Neural progenitor cell (in vitro differentiated cells): ENCODE data around the gene PRR29. TPM values are rescaled to one million over a fixed set of nuclear protein-coding genes. Genes with fewer than 3 reads are reported as not detected.

Source experiments
- DNase-seq: peaks from one replicate; pipeline ENCODE4 v3.0.0-alpha.2; 2016; ENCODE audit warnings: low spot score
- H2AFZ ChIP-seq: fragments of 200-600 bp; sonication (generic); replicated peaks from 2 replicates; pipeline ENCODE4 v1.6.1; 2016; ENCODE audit warnings: antibody characterized with exemption
- H3F3A ChIP-seq: fragments of 200-600 bp; sonication (generic); 2 replicates; pipeline ENCODE4 v1.6.1; 2016; ENCODE audit warnings: antibody characterized with exemption, low read depth
- H3K27ac ChIP-seq: fragments of 200-600 bp; sonication (generic); 2 replicates; pipeline ENCODE4 v1.5.1; 2016; ENCODE audit warnings: mild to moderate bottlenecking
- H3K27me3 ChIP-seq: fragments of 200-600 bp; sonication (generic); 2 replicates; pipeline ENCODE4 v1.6.1; 2016; ENCODE audit warnings: mild to moderate bottlenecking, moderate library complexity
- H3K36me3 ChIP-seq: fragments of 200-600 bp; sonication (generic); 2 replicates; pipeline ENCODE4 v1.5.1; 2016
- H3K4me1 ChIP-seq: fragments of 200-600 bp; sonication (generic); 2 replicates; pipeline ENCODE4 v1.6.1; 2016; ENCODE audit warnings: mixed run types
- H3K4me2 ChIP-seq: fragments of 200-600 bp; sonication (generic); 2 replicates; pipeline ENCODE4 v1.6.1; 2016
- H3K4me3 ChIP-seq: fragments of 200-600 bp; sonication (generic); 2 replicates; pipeline ENCODE4 v1.5.1; 2016
- H3K79me2 ChIP-seq: fragments of 200-600 bp; sonication (generic); 2 replicates; pipeline ENCODE4 v1.6.1; 2016; ENCODE audit warnings: low read depth
- H3K9ac ChIP-seq: fragments of 200-600 bp; sonication (generic); 2 replicates; pipeline ENCODE4 v1.6.1; 2016
- H3K9me3 ChIP-seq: fragments of 200-600 bp; sonication (generic); 2 replicates; pipeline ENCODE4 v1.5.1; 2016; ENCODE audit warnings: low read depth
- H4K20me1 ChIP-seq: fragments of 200-600 bp; sonication (generic); 2 replicates; pipeline ENCODE4 v1.6.1; 2016; ENCODE audit warnings: low read depth
- H3K27ac Mint-ChIP-seq: 3 replicates; pipeline ENCODE4 v1.8.0; 2021; ENCODE audit warnings: mixed read lengths
- H3K27me3 Mint-ChIP-seq: 2 replicates; pipeline ENCODE4 v1.8.0; 2022; ENCODE audit warnings: low read depth, mild to moderate bottlenecking, inconsistent platforms, moderate library complexity, mixed read lengths; ENCODE audit not compliant: insufficient read depth
- H3K36me3 Mint-ChIP-seq: 3 replicates; pipeline ENCODE4 v1.8.0; 2021; ENCODE audit warnings: mixed read lengths
- H3K4me1 Mint-ChIP-seq: 3 replicates; pipeline ENCODE4 v1.8.0; 2021; ENCODE audit warnings: mixed read lengths
- H3K4me3 Mint-ChIP-seq: 3 replicates; pipeline ENCODE4 v1.8.0; 2021; ENCODE audit warnings: mild to moderate bottlenecking, moderate library complexity, mixed read lengths
- H3K9me3 Mint-ChIP-seq: 3 replicates; pipeline ENCODE4 v1.8.0; 2020; ENCODE audit warnings: mixed read lengths
- EZH2 ChIP-seq: fragments of 200-600 bp; sonication (generic); IDR thresholded peaks from 2 replicates; pipeline ENCODE4 v1.6.1; 2017; ENCODE audit warnings: antibody characterized with exemption, mild to moderate bottlenecking, moderate library complexity
- EZH2phosphoT487 ChIP-seq: fragments of 200-600 bp; sonication (generic); IDR thresholded peaks from 2 replicates; pipeline ENCODE4 v1.6.1; 2017; ENCODE audit warnings: antibody characterized with exemption
- total RNA-seq: library from RNA; depleted of rRNA; stranded (reverse); fragments of >200 nt; gene quantifications from 2 replicates; pipeline ENCODE4 v1.2.3, GENCODE V29; 2015; ENCODE audit warnings: low replicate concordance
- TF ChIP-seq, protein P1 (sequence below): fragments of 200-600 bp; sonication (generic); IDR thresholded peaks from 2 replicates; pipeline ENCODE4 v1.5.1; 2017; ENCODE audit warnings: antibody characterized with exemption, mild to moderate bottlenecking

PRR29 gene
- total RNA-seq, 1 donor from 2014 or later = 0.95 TPM

DNA sequence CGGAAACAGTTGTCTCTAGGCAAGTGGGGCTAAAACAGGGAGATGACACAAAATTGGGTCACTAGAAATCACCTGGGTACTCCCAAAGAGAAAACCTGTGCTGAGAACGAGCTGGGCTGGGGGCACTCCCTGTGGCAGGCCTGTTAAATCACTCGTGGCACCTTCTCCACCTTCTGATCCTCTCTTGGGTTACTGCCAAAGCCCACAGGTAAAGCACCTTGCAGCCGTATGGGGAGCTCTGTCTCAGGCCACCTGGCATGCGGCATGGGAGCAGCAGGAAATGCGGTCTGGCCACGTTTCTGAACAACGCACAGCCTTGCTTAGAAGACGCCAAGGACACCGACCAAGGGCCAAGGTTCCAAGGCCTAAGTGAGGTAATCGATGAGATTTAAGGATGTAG lies 43.8 kb downstream of the PRR29 start:
- peaks cover 6% of the 10 kb centered on the region for H3K4me1 ChIP-seq
- H3K36me3 ChIP-seq = no peaks in the 10 kb centered on the region
- H3K36me3 Mint-ChIP-seq = peaks cover 9% of the 10 kb centered on the region
- H2AFZ ChIP-seq = no peak overlapping the region
- no peak for DNase-seq
- no peaks in the 10 kb centered on the region for H3K27me3 ChIP-seq
- H3K4me3 ChIP-seq = no peak overlapping the region
- TF ChIP-seq EZH2phosphoT487 (no peak), EZH2 (no peak)
- TF ChIP-seq, protein P1, sequence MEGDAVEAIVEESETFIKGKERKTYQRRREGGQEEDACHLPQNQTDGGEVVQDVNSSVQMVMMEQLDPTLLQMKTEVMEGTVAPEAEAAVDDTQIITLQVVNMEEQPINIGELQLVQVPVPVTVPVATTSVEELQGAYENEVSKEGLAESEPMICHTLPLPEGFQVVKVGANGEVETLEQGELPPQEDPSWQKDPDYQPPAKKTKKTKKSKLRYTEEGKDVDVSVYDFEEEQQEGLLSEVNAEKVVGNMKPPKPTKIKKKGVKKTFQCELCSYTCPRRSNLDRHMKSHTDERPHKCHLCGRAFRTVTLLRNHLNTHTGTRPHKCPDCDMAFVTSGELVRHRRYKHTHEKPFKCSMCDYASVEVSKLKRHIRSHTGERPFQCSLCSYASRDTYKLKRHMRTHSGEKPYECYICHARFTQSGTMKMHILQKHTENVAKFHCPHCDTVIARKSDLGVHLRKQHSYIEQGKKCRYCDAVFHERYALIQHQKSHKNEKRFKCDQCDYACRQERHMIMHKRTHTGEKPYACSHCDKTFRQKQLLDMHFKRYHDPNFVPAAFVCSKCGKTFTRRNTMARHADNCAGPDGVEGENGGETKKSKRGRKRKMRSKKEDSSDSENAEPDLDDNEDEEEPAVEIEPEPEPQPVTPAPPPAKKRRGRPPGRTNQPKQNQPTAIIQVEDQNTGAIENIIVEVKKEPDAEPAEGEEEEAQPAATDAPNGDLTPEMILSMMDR = no peak
- H3K9me3 ChIP-seq = no peaks in the 10 kb centered on the region
- H3F3A ChIP-seq = no peaks in the 10 kb centered on the region
- H3K27ac Mint-ChIP-seq = no peak overlapping the region
- H3K79me2 ChIP-seq = no peaks in the 10 kb centered on the region
- no peaks in the 10 kb centered on the region for H3K9me3 Mint-ChIP-seq
- no peaks in the 10 kb centered on the region for H3K4me1 Mint-ChIP-seq
- peaks cover 7% of the 10 kb centered on the region for H3K27me3 Mint-ChIP-seq
- H3K4me2 ChIP-seq = no peak overlapping the region
- no peak overlapping the region for H3K4me3 Mint-ChIP-seq
- H3K9ac ChIP-seq = no peak overlapping the region
- no peak overlapping the region for H3K27ac ChIP-seq
- no peaks in the 10 kb centered on the region for H4K20me1 ChIP-seq

- no peaks in the 10 kb centered on the region for H3K27me3 ChIP-seq
- TF ChIP-seq, protein P1 = no peak
- TF ChIP-seq EZH2 = no peak
- no peak for TF ChIP-seq EZH2phosphoT487
- Mint-ChIP-seq H3K9me3 (no peaks in the 10 kb centered on the region), H3K27me3 (peaks cover 5% of the 10 kb centered on the region), H3K27ac (no peak overlapping the region), H3K4me1 (no peaks in the 10 kb centered on the region), H3K36me3 (peaks cover 9% of the 10 kb centered on the region), H3K4me3 (no peak overlapping the region)
- H4K20me1 ChIP-seq = no peaks in the 10 kb centered on the region
- no peak overlapping the region for H3K27ac ChIP-seq
- H3K9me3 ChIP-seq = no peaks in the 10 kb centered on the region
- H3K4me2 ChIP-seq = no peak overlapping the region
- no peak overlapping the region for H3K9ac ChIP-seq
- no peak overlapping the region for H3K4me3 ChIP-seq
- H3F3A ChIP-seq = no peaks in the 10 kb centered on the region
- H2AFZ ChIP-seq = no peak overlapping the region
- H3K79me2 ChIP-seq = no peaks in the 10 kb centered on the region
- no peaks in the 10 kb centered on the region for H3K36me3 ChIP-seq
- peaks cover 6% of the 10 kb centered on the region for H3K4me1 ChIP-seq
- no peak for DNase-seq
Observed at GRCh38 chr17:64042700-64043485, 44.7 kb downstream of the PRR29 start.

GRCh38 chr17:64045176-64045575 lies 47.0 kb downstream of the PRR29 start:
- H3K4me3 Mint-ChIP-seq = no peak overlapping the region
- Histone ChIP-seq H3K36me3 (no peaks in the 10 kb centered on the region), H3K4me1 (no peaks in the 10 kb centered on the region), H3K4me2 (no peak overlapping the region), H4K20me1 (no peaks in the 10 kb centered on the region), H3K4me3 (no peak overlapping the region), H3K27ac (no peak overlapping the region), H3K9ac (no peak overlapping the region), H3F3A (no peaks in the 10 kb centered on the region), H3K9me3 (no peaks in the 10 kb centered on the region), H3K79me2 (no peaks in the 10 kb centered on the region), H2AFZ (no peak overlapping the region), H3K27me3 (no peaks in the 10 kb centered on the region)
- H3K27ac Mint-ChIP-seq = no peak overlapping the region
- TF ChIP-seq, protein P1 = no peak
- TF ChIP-seq EZH2 (no peak), EZH2phosphoT487 (no peak)
- H3K27me3 Mint-ChIP-seq = peaks cover 2% of the 10 kb centered on the region
- no peak for DNase-seq
- no peaks in the 10 kb centered on the region for H3K9me3 Mint-ChIP-seq
- no peaks in the 10 kb centered on the region for H3K4me1 Mint-ChIP-seq
- H3K36me3 Mint-ChIP-seq = peaks cover 12% of the 10 kb centered on the region
